Measurements from ENCODE around the gene ISCA2.

DNA sequence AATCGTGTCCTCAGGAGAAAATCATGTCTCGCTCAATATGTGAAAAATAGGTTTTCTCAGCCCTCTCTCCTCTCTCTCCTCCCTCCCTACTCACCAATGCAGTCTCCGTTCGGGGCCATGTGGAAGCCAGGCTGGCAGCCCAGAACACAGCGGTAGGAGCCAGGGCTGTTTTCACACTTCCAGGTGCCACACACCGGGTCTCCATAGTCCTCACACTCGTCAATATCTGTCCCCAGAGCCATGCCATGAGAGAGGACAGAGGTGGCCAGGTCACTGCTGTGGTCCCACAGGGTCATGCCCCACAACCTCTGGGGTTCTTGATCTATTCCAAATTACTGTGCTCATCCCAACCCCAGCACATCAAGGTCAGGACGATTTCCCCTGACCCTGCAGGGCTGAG lies 13.5 kb downstream of the ISCA2 start:
- TF ChIP-seq POLR2A (IDR thresholded peaks at IDR 0.05), result no peak
- TF ChIP-seq, protein P1, sequence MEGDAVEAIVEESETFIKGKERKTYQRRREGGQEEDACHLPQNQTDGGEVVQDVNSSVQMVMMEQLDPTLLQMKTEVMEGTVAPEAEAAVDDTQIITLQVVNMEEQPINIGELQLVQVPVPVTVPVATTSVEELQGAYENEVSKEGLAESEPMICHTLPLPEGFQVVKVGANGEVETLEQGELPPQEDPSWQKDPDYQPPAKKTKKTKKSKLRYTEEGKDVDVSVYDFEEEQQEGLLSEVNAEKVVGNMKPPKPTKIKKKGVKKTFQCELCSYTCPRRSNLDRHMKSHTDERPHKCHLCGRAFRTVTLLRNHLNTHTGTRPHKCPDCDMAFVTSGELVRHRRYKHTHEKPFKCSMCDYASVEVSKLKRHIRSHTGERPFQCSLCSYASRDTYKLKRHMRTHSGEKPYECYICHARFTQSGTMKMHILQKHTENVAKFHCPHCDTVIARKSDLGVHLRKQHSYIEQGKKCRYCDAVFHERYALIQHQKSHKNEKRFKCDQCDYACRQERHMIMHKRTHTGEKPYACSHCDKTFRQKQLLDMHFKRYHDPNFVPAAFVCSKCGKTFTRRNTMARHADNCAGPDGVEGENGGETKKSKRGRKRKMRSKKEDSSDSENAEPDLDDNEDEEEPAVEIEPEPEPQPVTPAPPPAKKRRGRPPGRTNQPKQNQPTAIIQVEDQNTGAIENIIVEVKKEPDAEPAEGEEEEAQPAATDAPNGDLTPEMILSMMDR (IDR thresholded peaks at IDR 0.05), result no peak

Data from thyroid gland (tissue), 4 donors.